Trophoblast cell (in vitro differentiated cells and primary cell): ENCODE measurements around the gene VCPKMT.

Source experiments
- DNase-seq, 2 donors: peaks; one replicate each; pipeline ENCODE4 v3.0.0-alpha.2; 2016
- H2AFZ ChIP-seq: 2 replicates; pipeline ENCODE4 v1.6.1; 2013; ENCODE audit warnings: low read length, moderate library complexity, mild to moderate bottlenecking; ENCODE audit not compliant: insufficient read depth, poor library complexity
- H2AK5ac ChIP-seq: 2 replicates; pipeline ENCODE4 v1.6.1; 2013; ENCODE audit warnings: mild to moderate bottlenecking, low read length
- H2BK120ac ChIP-seq: 2 replicates; pipeline ENCODE4 v1.6.1; 2013; ENCODE audit warnings: low read length, mild to moderate bottlenecking, moderate library complexity; ENCODE audit not compliant: insufficient read depth, poor library complexity
- H2BK12ac ChIP-seq: 2 replicates; pipeline ENCODE4 v1.6.1; 2013; ENCODE audit warnings: mild to moderate bottlenecking, low read length, moderate library complexity
- H2BK5ac ChIP-seq: 2 replicates; pipeline ENCODE4 v1.6.1; 2013; ENCODE audit warnings: low read length, low read depth, moderate library complexity, mild to moderate bottlenecking; ENCODE audit not compliant: poor library complexity
- H3K14ac ChIP-seq: 2 replicates; pipeline ENCODE4 v1.6.1; 2013; ENCODE audit warnings: mild to moderate bottlenecking, low read length
- H3K18ac ChIP-seq: 2 replicates; pipeline ENCODE4 v1.6.1; 2013; ENCODE audit warnings: mild to moderate bottlenecking, low read length
- H3K23ac ChIP-seq: 2 replicates; pipeline ENCODE4 v1.6.1; 2013; ENCODE audit warnings: low read length
- H3K27ac ChIP-seq: 2 replicates; pipeline ENCODE4 v1.5.1; 2013; ENCODE audit warnings: low read depth, mild to moderate bottlenecking, inconsistent platforms, low read length, moderate library complexity
- H3K27me3 ChIP-seq: 2 replicates; pipeline ENCODE4 v1.6.1; 2013; ENCODE audit warnings: inconsistent platforms, mild to moderate bottlenecking, low read length, moderate library complexity; ENCODE audit not compliant: insufficient read depth
- H3K36me3 ChIP-seq, 2 experiments: 1 replicate in 1 of 2; 2 replicates in 1 of 2; pipeline ENCODE4 v1.6.1; 2013; ENCODE audit warnings: low read length in 2 of 2, mild to moderate bottlenecking in 2 of 2, moderate library complexity in 1 of 2; ENCODE audit not compliant: insufficient read depth in 2 of 2, control insufficient read depth in 1 of 2
- H3K4ac ChIP-seq: 2 replicates; pipeline ENCODE4 v1.6.1; 2013; ENCODE audit warnings: low read depth, mild to moderate bottlenecking, low read length, moderate library complexity
- H3K4me1 ChIP-seq, 2 experiments: 1 replicate in 1 of 2; 2 replicates in 1 of 2; pipeline ENCODE4 v1.6.1; 2013; ENCODE audit warnings: low read length in 2 of 2, mild to moderate bottlenecking in 2 of 2, moderate library complexity in 1 of 2; ENCODE audit not compliant: insufficient read depth in 2 of 2, control insufficient read depth in 1 of 2
- H3K4me2 ChIP-seq: 2 replicates; pipeline ENCODE4 v1.6.1; 2013; ENCODE audit warnings: inconsistent platforms, mild to moderate bottlenecking, low read length, moderate library complexity
- H3K4me3 ChIP-seq: 2 replicates; pipeline ENCODE4 v1.5.1; 2013; ENCODE audit warnings: mild to moderate bottlenecking, low read depth, low read length, inconsistent platforms
- H3K79me1 ChIP-seq: one replicate; pipeline ENCODE4 v1.6.1; 2013; ENCODE audit warnings: low read length
- H3K79me2 ChIP-seq: 2 replicates; pipeline ENCODE4 v1.6.1; 2013; ENCODE audit warnings: low read length, mild to moderate bottlenecking; ENCODE audit not compliant: control insufficient read depth, insufficient read depth, poor library complexity
- H3K9ac ChIP-seq: 2 replicates; pipeline ENCODE4 v1.6.1; 2013; ENCODE audit warnings: mild to moderate bottlenecking, low read length
- H3K9me3 ChIP-seq: 2 replicates; pipeline ENCODE4 v1.6.1; 2013; ENCODE audit warnings: low read depth, mild to moderate bottlenecking, control low read depth, inconsistent platforms, low read length; ENCODE audit not compliant: insufficient read depth
- H4K12ac ChIP-seq: 2 replicates; pipeline ENCODE4 v1.6.1; 2013; ENCODE audit warnings: low read depth, mild to moderate bottlenecking, low read length, moderate library complexity
- H4K8ac ChIP-seq: 2 replicates; pipeline ENCODE4 v1.6.1; 2013; ENCODE audit warnings: low read depth, mild to moderate bottlenecking, low read length, moderate library complexity
- H4K91ac ChIP-seq: one replicate; pipeline ENCODE4 v1.6.1; 2013; ENCODE audit warnings: low read depth, mild to moderate bottlenecking, low read length, moderate library complexity
- WGBS: extraction: QIAGEN DNeasy Blood & Tissue Kit; methylation state at CpG from one replicate; pipeline ENCODE4 v1.1.7; 2013; ENCODE audit warnings: missing lambda C conversion rate; ENCODE audit not compliant: insufficient read length, insufficient coverage; ENCODE audit errors: extremely low coverage; 5-methylcytosine and 5-hydroxymethylcytosine counted together

Gene VCPKMT

DNA sequence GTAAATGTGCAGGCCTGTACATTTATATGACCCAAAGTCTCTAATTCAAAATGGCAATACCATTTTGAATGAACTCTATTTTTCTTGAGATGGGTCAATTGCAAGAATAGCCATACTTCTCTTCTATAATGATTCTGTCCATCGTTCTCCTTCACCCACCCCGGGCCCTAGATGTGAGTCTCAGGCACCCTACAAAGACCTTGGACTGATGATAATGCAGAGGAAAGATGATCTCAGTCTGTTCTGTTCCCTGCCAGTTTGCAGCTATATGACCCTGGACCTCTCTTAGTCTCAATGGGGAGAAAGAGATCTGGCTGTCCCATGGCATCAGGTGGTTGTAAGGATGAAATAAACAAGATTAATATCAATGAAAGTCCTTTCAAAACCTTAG, 30.1 kb downstream of the VCPKMT start:
- no peak overlapping the region for H3K4ac ChIP-seq
- no peak overlapping the region for H3K4me2 ChIP-seq
- H2BK12ac ChIP-seq: no peak overlapping the region
- H4K12ac ChIP-seq: no peak overlapping the region
- no peak for DNase-seq
- H3K9me3 ChIP-seq: no peaks in the 10 kb centered on the region
- H3K4me1 ChIP-seq: peaks cover 12 to 14% of the 10 kb centered on the region in 2 experiments
- no peak overlapping the region for H3K18ac ChIP-seq
- no peak overlapping the region for H3K14ac ChIP-seq
- H2AK5ac ChIP-seq: no peak overlapping the region
- H3K4me3 ChIP-seq: no peak overlapping the region
- H3K9ac ChIP-seq: no peak overlapping the region
- no peak overlapping the region for H4K91ac ChIP-seq
- no peak overlapping the region for H2BK120ac ChIP-seq
- WGBS: no CpG with 5 or more reads among the region's 2 CpGs
- H2AFZ ChIP-seq: no peak overlapping the region
- peaks cover 4 to 5% of the 10 kb centered on the region in 2 experiments for H3K36me3 ChIP-seq
- peaks cover 4% of the 10 kb centered on the region for H3K79me2 ChIP-seq
- H3K79me1 ChIP-seq: peaks cover 11% of the 10 kb centered on the region
- H2BK5ac ChIP-seq: no peak overlapping the region
- H3K23ac ChIP-seq: no peak overlapping the region
- no peak overlapping the region for H4K8ac ChIP-seq
- H3K27ac ChIP-seq: no peak overlapping the region
- no peaks in the 10 kb centered on the region for H3K27me3 ChIP-seq

DNA sequence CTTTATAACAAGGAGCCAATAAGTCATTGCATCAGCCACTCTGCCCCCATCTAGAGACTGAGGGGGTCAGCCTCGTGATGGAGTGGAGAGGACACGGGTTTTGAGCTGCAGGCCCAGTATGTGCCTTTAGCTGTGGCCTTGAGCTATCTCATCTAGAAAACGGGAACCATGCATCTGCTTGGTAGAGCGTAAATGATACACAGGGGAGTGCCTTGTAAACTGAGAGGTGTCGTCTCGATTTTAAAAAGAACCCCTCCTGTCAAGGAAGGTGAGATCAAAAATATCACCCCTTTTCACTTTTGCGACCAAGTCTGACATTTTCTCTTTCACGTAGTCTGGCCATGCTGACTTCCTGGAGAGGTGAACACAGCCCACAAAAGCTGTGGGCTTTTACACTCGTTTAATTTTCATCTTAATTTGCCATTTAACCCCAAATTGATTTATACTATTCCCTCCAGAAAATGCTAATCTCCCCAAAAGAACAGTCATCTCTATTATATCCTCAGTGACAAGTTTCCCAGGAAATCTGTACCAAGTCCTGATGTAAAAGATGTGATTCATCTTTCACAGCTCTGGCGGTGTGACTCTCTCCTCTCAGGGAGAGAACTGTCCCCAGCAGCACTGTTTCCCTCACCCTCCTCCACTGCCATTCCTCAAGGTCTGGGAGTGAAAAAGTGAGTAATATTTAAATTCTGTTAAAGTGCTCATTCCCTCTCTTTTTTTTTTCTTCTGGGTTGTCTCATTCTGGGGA, 30.6 kb downstream of the VCPKMT start:
- Histone ChIP-seq H3K14ac (no peak overlapping the region), H3K4me3 (no peak overlapping the region), H4K91ac (no peak overlapping the region), H3K18ac (no peak overlapping the region), H2BK120ac (no peak overlapping the region), H4K8ac (no peak overlapping the region), H2AFZ (no peak overlapping the region), H3K36me3 (peaks cover 4 to 5% of the 10 kb centered on the region in 2 experiments), H3K27ac (no peak overlapping the region), H4K12ac (no peak overlapping the region), H3K9me3 (no peaks in the 10 kb centered on the region), H3K79me1 (peaks cover 14% of the 10 kb centered on the region), H3K27me3 (no peaks in the 10 kb centered on the region), H2BK5ac (no peak overlapping the region), H2BK12ac (no peak overlapping the region), H2AK5ac (no peak overlapping the region), H3K79me2 (peaks cover 4% of the 10 kb centered on the region), H3K9ac (no peak overlapping the region), H3K4me2 (no peak overlapping the region), H3K4me1 (peaks cover 13 to 15% of the 10 kb centered on the region in 2 experiments), H3K4ac (no peak overlapping the region), H3K23ac (no peak overlapping the region)
- WGBS: 100% methylated on average over 1 of the region's 10 CpGs
- DNase-seq: no peak

DNA sequence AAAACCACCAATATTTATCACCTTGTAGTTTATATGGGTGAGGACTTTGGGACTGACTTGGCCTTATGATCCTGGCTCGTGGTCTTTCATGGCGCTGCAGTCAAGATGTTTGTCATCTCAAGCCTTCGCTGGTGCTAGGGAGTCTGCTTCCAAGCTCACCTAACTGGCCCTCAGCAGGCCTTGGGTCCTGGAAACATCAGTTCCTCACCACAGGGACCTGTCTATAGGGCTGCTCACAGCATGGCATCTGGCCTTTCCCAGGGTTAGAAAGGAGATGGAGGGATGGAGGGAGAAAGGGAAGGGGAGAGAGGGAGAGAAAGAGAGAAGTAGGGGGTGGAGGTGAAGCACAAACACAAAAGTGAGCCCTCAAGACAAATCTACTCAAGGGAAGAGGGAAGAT, 31.7 kb downstream of the VCPKMT start:
- H3K36me3 ChIP-seq: peaks cover 4 to 5% of the 10 kb centered on the region in 2 experiments
- no peak overlapping the region for H3K4me2 ChIP-seq
- peaks cover 14% of the 10 kb centered on the region for H3K79me1 ChIP-seq
- H4K8ac ChIP-seq: no peak overlapping the region
- peaks cover 4% of the 10 kb centered on the region for H3K79me2 ChIP-seq
- H4K12ac ChIP-seq: no peak overlapping the region
- no peaks in the 10 kb centered on the region for H3K27me3 ChIP-seq
- H2AFZ ChIP-seq: no peak overlapping the region
- no peak overlapping the region for H3K27ac ChIP-seq
- DNase-seq: no peak
- H2AK5ac ChIP-seq: peak overlapping the region; percentile 4
- H2BK5ac ChIP-seq: no peak overlapping the region
- H3K4me1 ChIP-seq: peaks cover 13 to 15% of the 10 kb centered on the region in 2 experiments
- WGBS: no CpG with 5 or more reads among the region's 3 CpGs
- no peak overlapping the region for H3K4me3 ChIP-seq
- no peak overlapping the region for H3K23ac ChIP-seq
- H3K9ac ChIP-seq: no peak overlapping the region
- no peak overlapping the region for H3K18ac ChIP-seq
- no peak overlapping the region for H2BK120ac ChIP-seq
- peak overlapping the region; percentile 8 for H4K91ac ChIP-seq
- no peak overlapping the region for H3K4ac ChIP-seq
- peak overlapping the region; percentile 2 for H3K14ac ChIP-seq
- no peaks in the 10 kb centered on the region for H3K9me3 ChIP-seq
- no peak overlapping the region for H2BK12ac ChIP-seq

DNA sequence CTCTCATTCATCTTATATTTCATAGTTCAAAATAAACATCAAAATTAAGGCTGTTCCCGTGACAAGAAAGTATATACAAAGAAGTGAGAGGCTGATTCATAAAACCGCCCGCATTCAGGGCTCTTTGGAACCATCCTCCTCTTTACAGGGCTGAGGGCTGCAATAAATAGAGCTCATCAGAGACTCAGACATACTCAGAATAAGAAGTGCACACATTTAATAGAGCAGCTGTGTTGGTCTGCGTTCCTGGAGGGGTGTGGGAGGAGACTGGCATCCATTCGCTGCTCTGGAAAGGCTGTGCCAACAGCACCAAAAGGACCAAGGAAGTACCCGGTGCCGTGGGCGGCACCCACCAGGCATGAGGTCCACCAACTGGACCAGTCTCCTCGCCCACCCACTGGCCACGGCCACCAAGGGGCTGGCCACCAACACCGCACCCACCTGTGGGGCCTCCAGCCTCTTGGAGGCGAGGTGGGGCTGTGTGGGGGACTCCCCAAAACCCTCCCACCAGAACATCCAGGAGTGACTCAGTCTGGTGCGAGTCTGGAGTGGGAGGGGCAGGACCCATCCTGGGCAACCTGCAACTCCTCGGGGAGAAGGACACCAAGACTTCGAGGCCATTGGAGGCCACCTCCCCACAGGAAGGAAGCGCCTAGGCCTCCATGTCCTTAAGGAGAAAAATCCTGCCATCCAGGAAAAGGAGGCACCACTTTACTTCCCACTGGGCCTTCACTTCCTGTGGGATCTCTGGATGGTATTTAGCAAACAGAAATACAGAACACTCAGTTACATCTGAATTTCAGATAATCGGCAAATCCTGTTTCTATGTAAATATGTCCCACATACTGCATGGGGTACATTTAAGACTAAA, 32.7 kb downstream of the VCPKMT start:
- peak overlapping the region; percentile 39 for H2AFZ ChIP-seq

More for the DNA sequence above, 32.7 kb downstream of the VCPKMT start:
- peak overlapping the region; percentile 20 for H4K8ac ChIP-seq
- H2BK120ac ChIP-seq: peak overlapping the region; percentile 28
- no peaks in the 10 kb centered on the region for H3K9me3 ChIP-seq
- H3K23ac ChIP-seq: no peak overlapping the region
- H3K4ac ChIP-seq: no peak overlapping the region
- peaks cover 14% of the 10 kb centered on the region for H3K79me1 ChIP-seq
- H3K4me2 ChIP-seq: no peak overlapping the region
- H3K79me2 ChIP-seq: peaks cover 4% of the 10 kb centered on the region
- H3K9ac ChIP-seq: no peak overlapping the region
- H3K18ac ChIP-seq: peak overlapping the region; percentile 48
- no peak overlapping the region for H2BK5ac ChIP-seq
- WGBS: no CpG with 5 or more reads among the region's 17 CpGs
- H4K91ac ChIP-seq: peak overlapping the region; percentile 30
- H3K27me3 ChIP-seq: no peaks in the 10 kb centered on the region
- H3K27ac ChIP-seq: no peak overlapping the region
- DNase-seq: no peak
- H4K12ac ChIP-seq: peak overlapping the region; percentile 12
- no peak overlapping the region for H3K4me3 ChIP-seq
- peak overlapping the region; percentile 7 for H3K14ac ChIP-seq
- H2AK5ac ChIP-seq: peak overlapping the region; percentile 92
- H3K36me3 ChIP-seq: peaks cover 3 to 5% of the 10 kb centered on the region in 2 experiments
- H3K4me1 ChIP-seq: peaks cover 13 to 15% of the 10 kb centered on the region in 2 experiments
- H2BK12ac ChIP-seq: peak overlapping the region; percentile 63
